HG03045 (cell line): ENCODE results near the gene SSC4D.
A peak's percentile ranks its signal among the peaks of the same experiment; 100 is the strongest.
"Not testable (repeated sequence)": the region's sequence is repeated elsewhere in the genome, so short reads cannot be mapped to it uniquely, and the experiment has no call there.

Experiments used
- ATAC-seq: cut with Tn5 transposase; IDR thresholded peaks from one replicate; pipeline ENCODE4 v1.9.1; 2021; ENCODE audit warnings: mild to moderate bottlenecking, moderate library complexity; ENCODE audit not compliant: unreplicated experiment

Gene SSC4D

DNA sequence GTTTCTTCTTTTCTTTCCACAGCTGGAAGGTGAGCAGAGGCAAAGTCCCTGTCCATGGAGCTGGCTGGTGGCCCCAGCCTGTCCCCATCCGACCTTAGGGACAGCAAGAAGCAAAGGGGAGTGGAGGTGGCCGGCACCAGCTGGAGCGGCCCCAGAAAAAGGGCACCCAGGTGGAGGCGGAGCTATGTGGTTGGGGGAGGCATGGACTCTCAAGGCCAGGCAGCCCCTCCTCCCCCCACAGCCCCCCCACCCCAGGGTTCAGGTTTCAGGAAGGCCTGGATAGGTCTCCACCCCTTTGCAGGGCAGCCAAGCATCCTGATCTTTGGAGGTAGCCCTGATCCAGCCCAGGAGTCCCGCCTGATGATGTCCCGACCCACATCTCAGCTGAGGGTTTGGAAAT is at the start of gene SSC4D:
TSS of gene SSC4D (minus strand) at position 161 of the 400 bp plus-strand sequence. CDS start 5,258 bp downstream, outside the sequence.
- no peak for ATAC-seq

GRCh38 chr7:76458504-76458903 is 49.0 kb upstream of the SSC4D start:
- not testable (repeated sequence) for ATAC-seq

DNA sequence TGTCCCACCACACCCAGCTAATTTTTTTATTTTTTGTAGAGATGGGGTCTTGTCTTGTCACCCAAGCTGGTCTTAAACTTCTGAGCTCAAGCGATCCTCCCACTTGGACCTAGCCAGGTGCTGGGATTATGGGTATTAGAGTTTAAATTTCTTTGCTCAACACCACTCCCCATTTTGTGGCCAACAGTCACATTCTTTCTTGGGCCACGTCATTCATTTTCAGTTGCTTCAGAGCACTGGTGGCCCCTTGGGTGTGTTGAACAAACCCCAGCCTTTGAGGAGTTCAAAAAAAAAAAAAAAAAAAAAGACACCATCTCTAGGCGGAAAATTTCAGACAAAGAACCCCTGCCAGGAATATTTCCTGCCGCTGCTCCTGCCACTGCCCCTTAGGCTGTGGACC is 47.5 kb upstream of the SSC4D start:
- ATAC-seq: not testable (repeated sequence)

DNA sequence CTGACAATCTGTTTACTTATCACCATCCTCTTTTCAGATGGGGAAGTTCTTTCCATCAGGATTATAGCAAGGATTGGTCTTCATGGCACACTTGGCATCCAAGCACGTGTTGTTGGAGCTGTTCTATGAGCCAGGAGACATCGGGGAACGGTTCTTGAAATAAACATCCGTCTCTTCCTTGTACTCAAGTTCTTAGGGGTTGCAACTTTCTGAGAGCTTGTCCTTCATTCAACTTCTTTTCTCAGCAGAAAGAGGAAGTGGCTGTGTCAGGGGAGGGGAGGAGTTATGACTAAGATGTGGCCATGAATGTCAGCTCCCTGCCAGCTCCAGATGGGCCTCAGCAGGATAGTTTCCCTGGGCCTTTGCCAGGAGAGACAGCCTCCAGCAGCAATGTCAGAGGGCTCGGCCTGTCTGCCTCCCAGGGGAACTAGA is 36.1 kb upstream of the SSC4D start:
- ATAC-seq: peak; percentile 66

- ATAC-seq: not testable (repeated sequence)
These were observed 34.3 kb upstream of the SSC4D start for GRCh38 chr7:76443846-76444245.

GRCh38 chr7:76442664-76443446 is 33.4 kb upstream of the SSC4D start:
- ATAC-seq: not testable (repeated sequence)

- ATAC-seq: peak; percentile 40
These were observed 32.3 kb upstream of the SSC4D start for GRCh38 chr7:76441792-76442191.

DNA sequence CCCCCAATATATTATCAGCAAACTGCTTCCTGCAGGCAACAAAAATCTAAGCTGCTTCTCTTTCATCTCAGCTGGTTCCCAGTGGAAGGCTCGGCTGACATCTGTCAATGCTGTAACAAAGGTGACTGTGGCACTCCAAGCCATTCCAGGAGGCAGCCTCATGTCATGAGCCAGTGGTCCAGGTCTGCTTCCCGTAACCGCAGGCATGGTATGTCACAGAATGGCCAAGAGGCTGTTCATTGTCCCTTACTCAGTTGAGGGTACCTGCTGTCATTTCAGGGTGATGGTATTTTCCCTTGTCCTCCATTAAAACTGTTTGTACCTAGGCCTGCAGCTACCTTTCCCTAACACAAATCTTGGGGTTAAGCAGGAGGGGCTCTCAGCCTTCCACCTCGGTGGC is 30.9 kb upstream of the SSC4D start:
- not testable (repeated sequence) for ATAC-seq

- ATAC-seq: not testable (repeated sequence)
These were observed 29.8 kb upstream of the SSC4D start for GRCh38 chr7:76439120-76439888.

GRCh38 chr7:76437873-76438272 is 28.4 kb upstream of the SSC4D start:
- ATAC-seq: peak; percentile 46

DNA sequence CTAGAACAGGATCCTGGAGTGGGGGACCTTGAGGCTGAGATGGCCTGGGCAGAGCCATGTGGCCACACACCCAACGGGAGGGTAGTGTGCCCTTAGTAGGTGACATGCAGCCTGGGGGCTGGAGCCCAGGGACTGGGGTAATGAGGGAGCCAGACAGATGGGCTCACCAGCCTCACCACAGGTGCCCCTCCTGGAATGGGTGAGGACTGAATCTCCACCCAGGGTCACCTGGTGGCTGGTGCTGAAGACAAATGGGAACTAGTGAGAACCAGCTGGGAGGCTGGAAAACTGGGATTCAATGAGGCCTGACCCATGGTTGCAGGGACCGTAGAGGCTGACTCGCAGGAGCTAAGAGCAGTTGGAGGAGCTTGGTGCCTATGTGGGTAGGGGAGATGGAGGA is 21.3 kb upstream of the SSC4D start:
- ATAC-seq: no peak

DNA sequence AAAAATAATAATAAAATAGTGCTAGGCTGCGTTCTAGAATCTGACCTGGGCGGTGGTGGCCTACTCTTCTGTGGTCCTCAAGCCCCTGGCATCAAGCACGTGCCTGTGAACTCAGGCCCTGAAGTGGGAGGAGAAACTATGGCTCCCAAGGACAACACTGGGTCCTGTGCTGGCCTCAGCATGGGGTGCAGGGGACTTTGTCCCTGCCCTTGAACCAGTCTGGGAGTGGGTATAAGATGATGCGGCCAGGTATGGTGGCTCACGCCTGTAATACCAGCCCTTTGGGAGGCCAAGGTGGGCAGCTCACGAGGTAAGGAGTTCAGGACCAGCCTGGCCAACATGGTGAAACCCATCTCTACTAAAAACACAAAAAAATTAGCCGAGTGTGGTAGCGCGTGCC is 20.7 kb upstream of the SSC4D start:
- ATAC-seq: no peak

DNA sequence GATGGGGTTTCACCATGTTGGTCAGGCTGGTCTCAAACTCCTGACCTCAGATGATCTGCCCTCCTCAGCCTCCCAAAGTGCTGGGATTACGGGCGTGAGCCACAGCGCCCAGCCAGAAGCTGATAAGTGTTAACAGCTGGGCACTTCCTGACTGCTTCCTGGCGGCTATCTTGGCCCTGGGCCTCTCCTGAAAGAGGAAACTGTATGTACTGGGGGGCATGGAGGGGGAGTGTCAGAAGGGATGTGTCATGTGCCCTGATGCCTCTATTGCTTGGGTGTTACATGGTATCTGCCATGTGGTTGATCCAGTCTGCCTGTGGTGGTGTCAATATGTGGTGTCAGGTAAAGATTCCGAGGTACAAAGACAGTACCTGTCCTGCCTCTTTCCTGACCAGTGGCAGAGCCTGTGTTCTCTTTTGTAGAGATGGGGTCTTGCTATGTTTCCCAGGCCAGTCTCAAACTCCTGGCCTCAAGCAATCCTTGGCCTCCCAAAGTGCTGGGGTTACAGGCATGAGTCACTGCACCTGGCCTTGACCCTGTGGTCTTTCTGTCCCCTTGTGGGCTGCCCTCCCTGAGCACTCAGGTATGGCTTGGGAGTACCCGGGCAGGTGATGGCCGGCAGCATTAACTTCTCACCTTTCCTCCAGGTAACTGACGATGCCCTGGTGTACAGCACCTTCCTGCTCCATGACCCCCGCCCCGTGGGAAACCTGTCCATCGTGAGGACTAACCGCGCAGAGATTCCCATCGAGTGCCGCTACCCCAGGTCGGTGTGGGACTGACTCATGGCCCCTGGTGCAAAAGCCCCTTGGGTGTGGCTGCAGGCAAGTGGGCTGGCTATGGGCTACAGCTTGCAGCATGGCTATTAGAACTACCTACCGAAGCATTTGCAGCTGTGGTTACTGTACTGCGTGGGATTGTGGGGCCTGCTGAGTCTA is 19.6 kb upstream of the SSC4D start:
- no peak for ATAC-seq

DNA sequence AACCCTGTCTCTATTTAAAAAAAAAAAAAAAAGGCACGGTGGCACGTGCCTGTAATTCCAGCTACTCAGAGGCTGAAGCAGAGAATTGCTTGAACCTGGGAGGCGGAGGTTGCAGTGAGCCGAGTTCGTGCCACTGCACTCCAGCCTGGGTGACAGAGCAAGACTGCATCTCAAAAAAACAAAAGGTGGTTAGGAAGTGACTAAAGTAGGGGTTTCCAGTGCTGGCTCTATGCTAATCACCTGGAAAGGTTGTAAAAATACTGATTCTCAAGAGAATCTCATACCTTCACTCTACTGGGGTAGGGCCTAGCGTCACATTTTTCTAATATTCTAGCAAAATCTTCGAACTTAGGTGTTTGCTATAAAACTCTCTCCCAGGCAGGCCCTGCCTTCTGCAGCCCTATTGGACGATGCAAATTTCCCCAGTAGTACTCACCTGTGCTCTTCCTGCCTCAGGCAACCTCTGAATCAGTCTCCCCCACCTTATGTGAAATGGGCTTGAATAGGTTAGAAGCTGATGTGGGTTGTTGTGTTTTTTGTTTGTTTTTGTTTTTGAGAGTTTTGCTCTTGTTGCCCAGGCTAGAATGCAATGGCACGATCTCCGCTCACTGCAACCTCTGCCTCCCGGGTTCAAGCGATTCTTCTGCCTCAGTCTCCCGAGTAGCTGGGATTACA is 18.8 kb upstream of the SSC4D start:
- no peak for ATAC-seq

- no peak for ATAC-seq
These were observed 18.1 kb upstream of the SSC4D start for GRCh38 chr7:76427635-76428034.

- ATAC-seq: no peak
These were observed 16.7 kb upstream of the SSC4D start for GRCh38 chr7:76426246-76426645.

- ATAC-seq: not testable (repeated sequence)
These were observed 16.1 kb upstream of the SSC4D start for GRCh38 chr7:76425558-76425957.

DNA sequence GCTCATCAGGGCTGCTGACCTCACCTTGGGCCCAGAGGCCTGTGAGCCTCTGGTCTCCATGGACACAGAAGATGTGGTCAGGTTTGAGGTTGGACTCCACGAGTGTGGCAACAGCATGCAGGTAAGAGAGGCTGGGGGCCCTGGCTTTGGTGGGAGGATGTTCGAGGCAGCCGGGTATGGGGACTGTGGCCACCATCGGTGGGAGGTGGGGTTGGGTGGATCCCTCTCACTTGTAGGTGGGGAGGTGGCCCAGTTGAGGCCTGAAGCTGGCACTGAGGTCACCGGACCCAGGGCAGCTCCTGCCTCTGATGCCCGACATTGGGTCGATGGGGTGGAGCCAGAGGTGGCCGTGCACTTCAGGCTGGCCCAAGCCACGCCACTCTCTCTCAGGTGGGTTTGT is 15.7 kb upstream of the SSC4D start:
- no peak for ATAC-seq

DNA sequence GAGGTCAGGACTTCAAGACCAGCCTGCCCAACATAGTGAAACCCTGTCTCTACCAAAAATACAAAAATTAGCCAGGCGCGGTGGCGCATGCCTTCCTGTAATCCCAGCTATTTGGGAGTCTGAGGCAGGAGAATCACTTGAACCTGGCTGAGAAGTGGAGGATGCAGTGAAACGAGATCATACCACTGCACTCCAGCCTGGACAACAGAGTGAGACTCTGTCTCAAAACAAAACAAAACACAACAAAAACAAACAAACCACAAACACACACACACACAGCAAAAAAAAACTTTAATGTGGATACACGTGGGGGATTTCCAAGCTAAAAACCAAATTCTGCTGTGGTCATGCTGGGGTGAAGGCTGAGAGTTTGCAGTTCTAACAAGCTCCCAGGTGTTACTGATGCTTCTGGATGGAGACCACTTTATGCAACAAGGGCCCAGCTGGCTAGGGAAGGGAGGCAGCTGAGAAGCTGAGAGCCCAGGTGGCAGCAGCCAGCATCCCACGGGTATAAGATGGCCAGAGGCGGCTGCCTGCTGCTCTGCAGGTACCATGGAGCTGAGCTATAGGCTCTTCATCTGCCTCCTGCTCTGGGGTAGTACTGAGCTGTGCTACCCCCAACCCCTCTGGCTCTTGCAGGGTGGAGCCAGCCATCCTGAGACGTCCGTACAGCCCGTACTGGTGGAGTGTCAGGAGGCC is 15.1 kb upstream of the SSC4D start, which contains the start of gene ZP3:
TSS of gene ZP3 (plus strand) at position 538 of the 699 bp plus-strand sequence. CDS start at position 553, 15 bp downstream.
- peak; percentile 60 for ATAC-seq
